Endothelial cell of umbilical vein (primary cell): ENCODE data around the gene GPR137.

Source experiments
- EZH2 ChIP-seq: IDR thresholded peaks from 2 replicates; pipeline ENCODE4 v1.6.1; 2012; ENCODE audit warnings: borderline replicate concordance, low read depth, mild to moderate bottlenecking, moderate library complexity, low read length, inconsistent platforms; ENCODE audit not compliant: severe bottlenecking
- GATA2 ChIP-seq: IDR thresholded peaks from 2 replicates; pipeline ENCODE4 v1.7.0; 2011; ENCODE audit warnings: low read depth, mild to moderate bottlenecking, moderate library complexity, mixed read lengths, low read length; ENCODE audit not compliant: insufficient read length, insufficient read depth
- MYC ChIP-seq: IDR thresholded peaks from one replicate; pipeline ENCODE4 v1.6.1; 2011; ENCODE audit warnings: mild to moderate bottlenecking, low read depth, low read length
- POLR2A ChIP-seq: IDR thresholded peaks from 2 replicates; pipeline ENCODE4 v1.6.1; 2012; ENCODE audit warnings: low read depth, mild to moderate bottlenecking, control low read depth, low read length
- POLR2AphosphoS5 ChIP-seq: IDR thresholded peaks from 2 replicates; pipeline ENCODE4 v1.6.1; 2012; ENCODE audit warnings: low read depth, mild to moderate bottlenecking, control low read depth, low read length, moderate library complexity; ENCODE audit not compliant: insufficient read depth
- TF ChIP-seq, protein P1 (sequence below), 2 donors: IDR thresholded peaks; 1 replicate in 1 of 2; 2 replicates in 1 of 2; pipeline ENCODE4 v1.5.1; 2011; ENCODE audit warnings: low read length in 2 of 2, mild to moderate bottlenecking in 2 of 2, moderate library complexity in 2 of 2, control low read depth in 1 of 2, inconsistent platforms in 1 of 2, low read depth in 1 of 2; ENCODE audit not compliant: insufficient read depth in 1 of 2; ENCODE audit errors: extremely low read depth in 1 of 2
- TF ChIP-seq, protein P2 (sequence below): IDR thresholded peaks from 2 replicates; pipeline ENCODE4 v1.6.1; 2011; ENCODE audit not compliant: insufficient read depth, insufficient read length

DNA sequence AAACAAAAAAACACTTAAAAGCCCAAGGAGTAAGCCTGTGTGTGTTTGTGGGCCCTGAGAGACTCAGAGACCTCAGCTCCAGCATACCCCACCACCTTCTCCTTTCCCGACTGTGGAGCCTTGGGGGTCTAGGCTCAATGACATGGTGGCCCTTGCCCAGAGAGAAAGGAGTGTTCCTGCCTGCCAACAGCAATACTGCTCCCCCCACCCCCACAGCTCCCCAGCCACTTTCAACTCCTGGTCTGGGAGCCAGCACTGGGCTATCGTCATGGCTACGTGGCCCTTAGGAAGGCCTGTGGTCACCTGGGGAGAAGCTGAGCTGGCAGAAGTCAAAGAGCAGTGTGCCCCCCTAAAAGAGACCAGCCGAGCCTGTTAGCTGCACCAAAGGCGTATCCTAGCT lies 41.5 kb upstream of the GPR137 start:
- no peak for TF ChIP-seq EZH2
- TF ChIP-seq GATA2: no peak
- TF ChIP-seq, protein P1, sequence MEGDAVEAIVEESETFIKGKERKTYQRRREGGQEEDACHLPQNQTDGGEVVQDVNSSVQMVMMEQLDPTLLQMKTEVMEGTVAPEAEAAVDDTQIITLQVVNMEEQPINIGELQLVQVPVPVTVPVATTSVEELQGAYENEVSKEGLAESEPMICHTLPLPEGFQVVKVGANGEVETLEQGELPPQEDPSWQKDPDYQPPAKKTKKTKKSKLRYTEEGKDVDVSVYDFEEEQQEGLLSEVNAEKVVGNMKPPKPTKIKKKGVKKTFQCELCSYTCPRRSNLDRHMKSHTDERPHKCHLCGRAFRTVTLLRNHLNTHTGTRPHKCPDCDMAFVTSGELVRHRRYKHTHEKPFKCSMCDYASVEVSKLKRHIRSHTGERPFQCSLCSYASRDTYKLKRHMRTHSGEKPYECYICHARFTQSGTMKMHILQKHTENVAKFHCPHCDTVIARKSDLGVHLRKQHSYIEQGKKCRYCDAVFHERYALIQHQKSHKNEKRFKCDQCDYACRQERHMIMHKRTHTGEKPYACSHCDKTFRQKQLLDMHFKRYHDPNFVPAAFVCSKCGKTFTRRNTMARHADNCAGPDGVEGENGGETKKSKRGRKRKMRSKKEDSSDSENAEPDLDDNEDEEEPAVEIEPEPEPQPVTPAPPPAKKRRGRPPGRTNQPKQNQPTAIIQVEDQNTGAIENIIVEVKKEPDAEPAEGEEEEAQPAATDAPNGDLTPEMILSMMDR (IDR thresholded peaks at IDR 0.05; ENCODE audit: extremely low read depth in 1 of 2, insufficient read depth in 1 of 2, low read depth in 1 of 2, low read length in 2 of 2): no peak
- no peak for TF ChIP-seq POLR2AphosphoS5
- no peak for TF ChIP-seq POLR2A
- no peak for TF ChIP-seq MYC
- TF ChIP-seq, protein P2, sequence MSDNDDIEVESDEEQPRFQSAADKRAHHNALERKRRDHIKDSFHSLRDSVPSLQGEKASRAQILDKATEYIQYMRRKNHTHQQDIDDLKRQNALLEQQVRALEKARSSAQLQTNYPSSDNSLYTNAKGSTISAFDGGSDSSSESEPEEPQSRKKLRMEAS: no peak
